Ishikawa (cell line): ENCODE measurements around the gene CACNG4.

ENCODE experiments used
- CEBPB ChIP-seq: IDR thresholded peaks from 2 replicates; pipeline ENCODE4 v1.6.1; 2012
- CREB1 ChIP-seq: IDR thresholded peaks from 2 replicates; pipeline ENCODE4 v1.6.1; 2012; ENCODE audit warnings: low read depth
- EGR1 ChIP-seq: IDR thresholded peaks from 2 replicates; pipeline ENCODE4 v1.6.1; 2012
- EP300 ChIP-seq: IDR thresholded peaks from 2 replicates; pipeline ENCODE4 v1.6.1; 2012; ENCODE audit warnings: borderline replicate concordance
- FOXM1 ChIP-seq: IDR thresholded peaks from 2 replicates; pipeline ENCODE4 v1.6.1; 2012; ENCODE audit warnings: low read depth, borderline replicate concordance
- NFIC ChIP-seq: IDR thresholded peaks from 2 replicates; pipeline ENCODE4 v1.6.1; 2012
- RAD21 ChIP-seq: IDR thresholded peaks from 2 replicates; pipeline ENCODE4 v1.6.1; 2012; ENCODE audit warnings: low read depth
- TAF1 ChIP-seq: IDR thresholded peaks from 2 replicates; pipeline ENCODE4 v1.6.1; 2012; ENCODE audit warnings: low read depth, mild to moderate bottlenecking
- TCF12 ChIP-seq: IDR thresholded peaks from 2 replicates; pipeline ENCODE4 v1.6.1; 2012; ENCODE audit warnings: low read depth
- TEAD4 ChIP-seq: IDR thresholded peaks from 2 replicates; pipeline ENCODE4 v1.6.1; 2012
- YY1 ChIP-seq: IDR thresholded peaks from 2 replicates; pipeline ENCODE4 v1.6.1; 2012; ENCODE audit warnings: low read depth
- ZBTB7A ChIP-seq: IDR thresholded peaks from 2 replicates; pipeline ENCODE4 v1.6.1; 2012; ENCODE audit warnings: low read depth
- TF ChIP-seq, protein P1 (sequence below): IDR thresholded peaks from 2 replicates; pipeline ENCODE4 v1.6.1; 2012
- TF ChIP-seq, protein P2 (sequence below): IDR thresholded peaks from 2 replicates; pipeline ENCODE4 v1.6.1; 2012; ENCODE audit warnings: low read depth, mild to moderate bottlenecking
- TF ChIP-seq, protein P3 (sequence below): IDR thresholded peaks from 2 replicates; pipeline ENCODE4 v1.6.1; 2012

The CACNG4 gene

DNA sequence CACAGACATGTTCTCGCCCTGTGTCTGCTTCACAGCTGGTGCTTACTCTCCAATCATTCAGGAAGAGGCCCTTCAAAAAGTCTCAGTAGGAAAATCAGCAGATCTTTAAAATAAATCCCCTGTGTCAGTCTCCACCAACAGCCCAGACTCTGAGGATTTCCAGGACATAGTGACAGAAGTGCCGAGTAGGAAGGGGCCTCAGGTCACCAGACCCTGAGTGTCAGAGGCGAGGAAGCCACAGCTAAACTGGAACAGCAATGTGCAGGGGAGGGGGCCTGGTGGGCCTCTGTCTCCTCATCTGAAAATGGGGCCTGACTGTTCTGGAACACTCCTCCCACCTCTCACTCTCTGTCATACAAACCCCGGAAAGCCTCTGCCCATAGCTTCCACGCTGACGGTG is 6.3 kb downstream of the CACNG4 start:
- TF ChIP-seq CREB1 = no peak
- TF ChIP-seq, protein P1, sequence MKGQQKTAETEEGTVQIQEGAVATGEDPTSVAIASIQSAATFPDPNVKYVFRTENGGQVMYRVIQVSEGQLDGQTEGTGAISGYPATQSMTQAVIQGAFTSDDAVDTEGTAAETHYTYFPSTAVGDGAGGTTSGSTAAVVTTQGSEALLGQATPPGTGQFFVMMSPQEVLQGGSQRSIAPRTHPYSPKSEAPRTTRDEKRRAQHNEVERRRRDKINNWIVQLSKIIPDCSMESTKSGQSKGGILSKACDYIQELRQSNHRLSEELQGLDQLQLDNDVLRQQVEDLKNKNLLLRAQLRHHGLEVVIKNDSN = no peak
- no peak for TF ChIP-seq TEAD4
- TF ChIP-seq ZBTB7A = no peak
- TF ChIP-seq TAF1 = no peak
- no peak for TF ChIP-seq RAD21
- no peak for TF ChIP-seq EP300
- TF ChIP-seq, protein P2, sequence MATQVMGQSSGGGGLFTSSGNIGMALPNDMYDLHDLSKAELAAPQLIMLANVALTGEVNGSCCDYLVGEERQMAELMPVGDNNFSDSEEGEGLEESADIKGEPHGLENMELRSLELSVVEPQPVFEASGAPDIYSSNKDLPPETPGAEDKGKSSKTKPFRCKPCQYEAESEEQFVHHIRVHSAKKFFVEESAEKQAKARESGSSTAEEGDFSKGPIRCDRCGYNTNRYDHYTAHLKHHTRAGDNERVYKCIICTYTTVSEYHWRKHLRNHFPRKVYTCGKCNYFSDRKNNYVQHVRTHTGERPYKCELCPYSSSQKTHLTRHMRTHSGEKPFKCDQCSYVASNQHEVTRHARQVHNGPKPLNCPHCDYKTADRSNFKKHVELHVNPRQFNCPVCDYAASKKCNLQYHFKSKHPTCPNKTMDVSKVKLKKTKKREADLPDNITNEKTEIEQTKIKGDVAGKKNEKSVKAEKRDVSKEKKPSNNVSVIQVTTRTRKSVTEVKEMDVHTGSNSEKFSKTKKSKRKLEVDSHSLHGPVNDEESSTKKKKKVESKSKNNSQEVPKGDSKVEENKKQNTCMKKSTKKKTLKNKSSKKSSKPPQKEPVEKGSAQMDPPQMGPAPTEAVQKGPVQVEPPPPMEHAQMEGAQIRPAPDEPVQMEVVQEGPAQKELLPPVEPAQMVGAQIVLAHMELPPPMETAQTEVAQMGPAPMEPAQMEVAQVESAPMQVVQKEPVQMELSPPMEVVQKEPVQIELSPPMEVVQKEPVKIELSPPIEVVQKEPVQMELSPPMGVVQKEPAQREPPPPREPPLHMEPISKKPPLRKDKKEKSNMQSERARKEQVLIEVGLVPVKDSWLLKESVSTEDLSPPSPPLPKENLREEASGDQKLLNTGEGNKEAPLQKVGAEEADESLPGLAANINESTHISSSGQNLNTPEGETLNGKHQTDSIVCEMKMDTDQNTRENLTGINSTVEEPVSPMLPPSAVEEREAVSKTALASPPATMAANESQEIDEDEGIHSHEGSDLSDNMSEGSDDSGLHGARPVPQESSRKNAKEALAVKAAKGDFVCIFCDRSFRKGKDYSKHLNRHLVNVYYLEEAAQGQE = no peak
- TF ChIP-seq TCF12 = no peak
- TF ChIP-seq FOXM1 = no peak
- TF ChIP-seq CEBPB = no peak
- TF ChIP-seq, protein P3, sequence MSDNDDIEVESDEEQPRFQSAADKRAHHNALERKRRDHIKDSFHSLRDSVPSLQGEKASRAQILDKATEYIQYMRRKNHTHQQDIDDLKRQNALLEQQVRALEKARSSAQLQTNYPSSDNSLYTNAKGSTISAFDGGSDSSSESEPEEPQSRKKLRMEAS = no peak
- no peak for TF ChIP-seq YY1

DNA sequence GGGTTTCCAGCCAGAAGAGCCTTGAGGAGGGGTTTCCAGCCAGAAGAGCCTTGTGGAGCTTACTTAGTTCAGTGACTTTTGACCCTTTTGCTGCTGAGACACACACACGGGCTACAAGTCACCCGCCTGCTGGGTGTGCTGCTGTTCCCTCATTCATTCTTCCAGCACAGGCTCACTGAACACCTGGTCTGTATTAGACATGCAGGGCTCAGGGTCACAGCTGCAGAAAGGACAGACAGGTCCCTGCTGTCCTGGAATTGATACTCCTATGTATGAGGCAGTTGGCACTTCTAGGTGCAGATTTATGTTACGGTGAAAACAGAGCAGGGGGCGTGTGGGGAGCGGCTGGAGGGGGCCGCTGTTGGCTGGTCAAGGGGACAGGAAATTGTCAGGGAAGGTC is 6.8 kb downstream of the CACNG4 start:
- TF ChIP-seq CREB1 (no peak), TCF12 (no peak), TAF1 (no peak)

DNA sequence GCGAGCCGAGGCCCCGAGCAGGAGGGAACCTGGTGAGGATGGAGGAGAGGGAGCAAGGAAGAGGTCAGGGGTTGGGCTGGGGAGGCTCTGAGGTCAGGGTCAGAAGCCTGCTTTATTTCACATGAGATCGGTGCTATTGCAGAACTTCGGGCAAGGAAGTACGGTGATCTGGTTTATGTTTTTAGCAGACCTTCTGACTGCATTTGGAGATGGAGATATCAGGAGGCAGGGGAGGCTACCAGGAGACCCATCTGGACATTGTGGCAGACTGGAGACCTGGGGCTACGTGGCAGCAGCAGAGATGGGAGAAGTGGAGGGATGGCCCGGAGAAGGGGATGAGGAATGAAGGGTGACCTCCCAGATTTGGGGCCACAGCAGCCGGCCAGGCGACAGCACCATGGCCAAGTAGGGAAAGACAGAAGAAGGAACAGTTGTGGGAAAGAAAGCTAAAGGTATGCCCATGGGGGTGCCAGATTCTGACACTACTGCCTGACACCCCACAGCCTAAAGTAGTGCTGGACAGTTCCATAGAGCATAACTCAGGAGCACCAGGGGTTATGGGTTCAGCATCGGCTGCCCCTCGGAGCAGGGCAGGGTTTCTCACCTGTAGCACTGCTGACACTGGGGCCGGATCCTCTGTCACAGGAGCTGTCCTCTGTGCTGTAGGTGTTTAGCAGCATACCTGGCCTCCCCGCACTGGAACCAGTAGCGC is 7.4 kb downstream of the CACNG4 start:
- TF ChIP-seq, protein P2 = peak; percentile 73
- TF ChIP-seq, protein P1 = no peak
- no peak for TF ChIP-seq CEBPB

DNA sequence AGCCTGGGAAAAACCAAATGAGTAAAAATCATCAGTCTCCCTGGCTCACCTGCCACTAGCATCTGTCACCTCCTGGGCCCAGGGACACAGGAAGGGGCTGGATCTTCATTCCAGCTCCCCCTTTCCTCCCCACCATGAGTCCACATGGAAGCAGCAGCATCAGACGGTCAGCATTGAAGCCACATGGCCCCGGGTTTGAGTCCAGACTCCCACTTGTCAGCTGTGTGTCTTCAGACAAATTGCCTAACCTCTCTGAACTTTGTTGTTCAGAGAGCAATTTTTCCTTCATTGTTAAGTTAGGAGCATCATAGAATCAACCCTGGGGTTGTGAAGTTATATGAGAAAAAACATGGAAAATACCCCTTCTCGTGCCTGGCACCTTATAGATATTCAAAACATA is 10.7 kb downstream of the CACNG4 start:
- TF ChIP-seq NFIC (no peak), RAD21 (no peak), TAF1 (no peak), EP300 (no peak), CEBPB (no peak), CREB1 (no peak), TEAD4 (no peak), EGR1 (no peak), YY1 (no peak), TCF12 (no peak), FOXM1 (no peak), ZBTB7A (no peak)
- TF ChIP-seq, protein P2 = no peak
- TF ChIP-seq, protein P1 = no peak
- TF ChIP-seq, protein P3 = no peak
